GM18873 (cell line): Measurements from ENCODE around the gene PTRHD1.

Experiments
- ATAC-seq: cut with Tn5 transposase; IDR thresholded peaks from one replicate; pipeline ENCODE4 v1.9.1; 2021; ENCODE audit warnings: mild to moderate bottlenecking, moderate library complexity, moderate number of reproducible peaks; ENCODE audit not compliant: unreplicated experiment, low FRiP score

Gene PTRHD1

DNA sequence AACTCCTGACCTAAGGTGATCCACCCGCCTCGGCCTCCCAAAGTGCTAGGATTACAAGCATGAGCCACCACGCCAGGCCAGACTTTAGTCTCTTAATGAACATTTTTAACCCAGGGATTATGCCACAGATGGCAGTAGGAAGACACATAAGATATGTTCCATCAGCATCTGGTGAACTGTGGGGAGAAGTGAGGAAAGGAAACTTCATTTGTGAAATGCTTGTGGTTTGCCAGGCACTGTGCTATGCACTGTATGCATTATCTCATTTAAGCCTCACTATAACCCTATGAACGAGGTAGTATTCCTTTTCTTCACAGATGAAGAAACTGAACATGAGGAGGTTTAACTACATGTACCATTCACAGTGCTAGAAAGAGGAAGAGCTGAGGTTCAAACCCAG, 29.3 kb downstream of the PTRHD1 start:
- ATAC-seq = no peak

- no peak for ATAC-seq
These were observed 30.7 kb downstream of the PTRHD1 start for GRCh38 chr2:24762518-24762917.

DNA sequence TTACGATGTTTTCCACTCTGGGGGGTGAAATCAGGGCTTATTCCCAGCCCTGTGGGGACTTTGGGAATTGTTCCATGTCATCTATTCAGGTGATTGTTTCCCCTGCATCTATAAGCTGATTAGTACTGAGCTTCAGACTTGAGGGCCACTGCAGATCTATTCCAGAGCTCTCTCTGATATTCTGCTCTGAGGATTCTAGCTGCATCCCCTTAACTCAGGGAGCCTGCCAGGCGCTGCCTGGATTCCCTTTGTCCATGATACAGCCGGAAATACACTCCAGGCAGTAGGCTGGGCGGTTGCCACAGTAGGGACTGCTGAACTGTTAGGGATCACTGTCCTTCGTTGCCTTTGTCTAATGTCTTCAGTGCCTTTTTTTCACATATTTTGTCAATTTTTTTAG, 31.3 kb downstream of the PTRHD1 start:
- no peak for ATAC-seq

DNA sequence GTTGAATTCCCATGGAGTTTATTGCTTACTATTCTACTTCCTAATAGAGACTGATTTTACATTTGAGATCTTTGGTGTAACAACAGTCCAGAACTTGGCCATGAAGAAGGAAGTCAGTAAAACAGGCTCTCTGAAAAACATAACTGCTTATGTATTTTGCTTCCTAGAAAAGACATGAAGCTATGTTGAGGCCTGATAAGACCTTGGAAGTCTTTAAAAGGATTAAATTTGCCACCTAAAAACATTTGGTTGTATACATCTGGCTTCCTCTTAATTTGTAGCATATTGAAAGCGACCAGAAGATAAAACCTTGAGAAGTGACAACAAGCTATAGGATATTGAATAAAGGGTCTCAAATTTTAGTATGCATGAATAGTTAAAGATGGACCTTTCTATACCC, 36.4 kb downstream of the PTRHD1 start:
- ATAC-seq = no peak

DNA sequence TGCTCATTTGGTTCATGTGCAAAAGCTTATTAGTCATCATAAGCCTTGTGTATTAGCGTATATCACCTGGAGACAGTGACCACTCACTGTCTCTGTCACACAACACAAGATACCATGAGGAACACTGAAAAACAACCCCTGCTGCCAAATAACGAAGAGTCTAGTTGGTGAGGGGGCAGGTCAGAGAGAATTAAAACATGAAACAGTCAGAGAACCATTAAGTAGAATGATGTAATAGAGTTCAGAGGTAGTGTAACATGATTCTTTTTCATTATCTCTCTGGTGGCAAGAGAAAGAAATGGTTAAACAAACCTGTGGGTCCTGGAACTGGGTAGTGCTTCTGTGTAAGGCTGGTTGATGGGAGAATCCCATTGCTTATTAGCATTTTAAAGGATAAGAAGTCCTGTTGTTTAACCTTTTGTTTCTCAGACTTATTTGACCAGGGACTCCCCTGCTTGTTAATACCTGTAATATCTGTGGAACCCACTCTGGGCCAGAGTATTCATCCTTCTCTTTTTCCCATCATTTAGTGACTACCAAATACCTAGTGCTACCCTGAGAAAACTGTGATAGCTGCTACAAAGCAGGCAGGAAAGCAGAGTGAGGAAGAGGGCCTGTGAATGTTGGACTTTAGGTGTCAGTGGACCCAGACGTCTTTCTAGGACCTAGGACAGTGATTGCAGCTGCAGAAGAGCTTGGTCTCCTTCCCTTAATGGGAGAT, 38.0 kb downstream of the PTRHD1 start:
- no peak for ATAC-seq

DNA sequence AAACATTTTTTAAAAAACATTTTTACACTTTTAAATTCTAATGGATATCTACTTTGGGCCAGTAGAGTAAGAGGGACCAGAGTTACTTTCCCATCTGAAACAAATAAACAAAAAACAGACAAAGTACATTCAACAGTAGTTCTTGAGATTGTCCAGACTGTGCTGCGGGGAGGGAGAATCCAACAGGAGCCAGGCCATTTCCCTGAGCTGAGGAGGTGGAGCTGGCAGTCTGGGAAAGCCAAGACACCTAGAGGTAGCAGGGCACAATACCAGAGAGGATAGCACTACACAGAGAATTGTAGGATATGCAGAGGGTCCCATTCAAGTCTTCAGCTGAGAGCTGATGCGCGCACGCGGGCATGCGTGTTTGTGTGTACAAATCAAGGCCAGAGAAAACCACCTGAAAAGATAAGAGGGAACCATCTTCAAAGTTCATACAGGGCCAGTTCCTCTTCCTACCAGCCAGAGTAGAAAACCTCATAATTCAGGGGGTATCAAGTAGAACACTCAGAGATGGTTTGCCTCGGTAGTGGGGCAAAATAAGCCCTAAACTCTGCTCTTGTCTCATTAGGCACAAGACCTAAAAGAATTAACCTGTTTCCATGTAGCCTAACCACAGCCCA, 44.0 kb downstream of the PTRHD1 start:
- ATAC-seq = no peak

DNA sequence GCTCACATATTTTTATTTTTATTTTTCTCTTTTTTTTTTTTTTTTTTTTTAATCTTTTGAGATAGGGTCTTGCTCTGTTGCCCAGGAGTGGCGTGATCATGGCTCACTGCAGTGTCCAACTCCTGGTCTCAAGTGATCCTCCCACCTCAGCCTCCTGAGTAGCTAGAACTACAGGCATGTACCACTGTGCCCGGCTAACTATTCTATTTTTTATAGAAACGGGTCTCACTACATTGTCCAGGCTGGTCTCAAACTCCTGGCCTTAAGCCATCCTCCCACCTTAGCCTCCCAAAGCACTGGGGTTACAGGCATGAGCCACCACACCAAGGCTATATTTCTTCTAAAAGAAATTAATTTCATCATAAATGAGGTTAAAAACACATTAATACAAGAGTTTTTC, 45.9 kb downstream of the PTRHD1 start:
- no peak for ATAC-seq

DNA sequence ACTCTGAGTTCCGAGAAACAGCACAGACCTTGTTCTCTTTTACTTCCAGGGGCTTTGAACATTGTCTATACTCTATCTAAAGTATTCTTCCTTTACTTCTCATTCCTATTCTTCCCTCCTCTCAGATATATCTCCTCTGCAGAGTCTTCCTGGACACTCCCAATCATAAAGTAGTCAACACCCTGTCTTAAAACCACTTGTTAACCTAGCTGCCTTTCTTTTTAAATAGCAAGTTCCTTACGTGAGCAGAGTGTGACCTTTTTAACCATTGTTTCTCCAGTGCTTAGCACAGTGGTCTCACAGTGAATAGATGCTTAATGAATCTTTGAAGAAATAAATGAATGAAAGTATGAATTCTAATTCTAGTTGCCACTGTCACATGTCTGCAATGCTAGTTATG, 47.4 kb downstream of the PTRHD1 start:
- ATAC-seq = no peak

DNA sequence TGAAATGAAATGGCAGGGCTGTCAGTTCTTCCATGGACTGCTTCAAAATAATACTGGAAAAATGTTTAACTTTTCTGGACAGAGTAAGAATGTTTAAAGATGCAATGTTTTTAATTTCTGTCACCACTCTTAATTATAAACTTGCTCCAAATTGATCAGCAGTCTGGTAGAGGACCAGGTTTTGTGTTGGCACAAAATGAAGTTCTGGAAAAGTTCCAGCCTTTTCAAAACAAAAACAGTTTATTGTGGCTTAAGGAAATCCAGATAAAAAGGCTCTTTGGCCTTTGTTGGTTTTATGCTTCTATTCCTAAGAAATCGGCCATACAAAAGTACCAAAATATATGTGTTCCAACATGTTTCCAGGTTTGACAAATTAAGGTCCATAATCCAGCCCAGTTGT, 48.8 kb downstream of the PTRHD1 start:
- no peak for ATAC-seq

GRCh38 chr2:24743924-24744323, 49.3 kb downstream of the PTRHD1 start:
- ATAC-seq = no peak

- no peak for ATAC-seq
These were observed 50.5 kb downstream of the PTRHD1 start for GRCh38 chr2:24742730-24743129.

DNA sequence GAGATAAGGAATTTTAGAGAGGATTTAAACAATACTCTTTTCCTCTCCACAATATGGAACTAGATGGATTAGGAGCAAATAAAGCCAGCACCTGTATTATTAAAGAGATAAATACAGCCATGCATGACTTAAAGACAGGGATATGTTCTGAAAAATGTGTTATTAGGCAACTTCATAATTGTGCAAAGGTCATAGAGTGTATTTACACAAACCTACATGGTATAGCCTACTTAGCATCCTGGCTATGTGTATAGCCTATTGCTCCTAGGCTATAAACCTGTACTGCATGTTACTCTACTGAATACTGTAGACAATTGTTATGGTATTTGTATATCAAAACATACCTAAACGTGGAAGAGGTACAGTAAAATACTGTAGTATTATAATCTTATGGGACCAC, 53.0 kb downstream of the PTRHD1 start:
- ATAC-seq = no peak
